NCI-H510A treated with DMSO at 0.1 percent for 48 hours (cell line): ENCODE results near the gene SCYGR1.
"Not testable (repeated sequence)": the region's sequence is repeated elsewhere in the genome, so short reads cannot be mapped to it uniquely, and the experiment has no call there.

Experiments
- DNase-seq: peaks from one replicate; lab custom pipeline; 2025; lab: John Stamatoyannopoulos, UW

The SCYGR1 gene

DNA sequence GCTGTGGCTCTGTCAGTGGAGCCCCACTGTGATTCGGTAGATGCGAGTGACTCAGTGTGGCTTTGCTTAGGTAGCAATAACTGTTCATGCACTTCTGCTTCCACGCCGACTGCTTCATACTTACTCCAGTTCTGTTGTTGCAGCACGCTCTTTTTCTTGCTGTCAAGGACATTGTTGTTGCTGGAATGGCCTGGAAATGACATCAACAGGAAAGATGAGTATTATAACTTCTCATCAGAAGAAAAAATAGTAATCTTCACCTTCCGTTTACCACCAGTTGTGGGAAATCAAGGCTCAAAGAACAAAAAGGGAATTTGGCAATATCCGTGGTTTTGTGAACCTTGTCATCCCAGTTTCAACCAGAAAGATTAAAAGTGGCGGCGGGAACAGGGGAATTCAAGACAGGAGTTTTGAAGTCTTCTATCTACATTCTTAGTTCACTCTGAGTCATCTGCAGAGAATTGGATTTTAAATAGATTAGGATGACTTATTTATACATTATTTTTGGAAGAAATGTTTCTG, 16.9 kb downstream of the SCYGR1 start:
- no peak for DNase-seq

DNA sequence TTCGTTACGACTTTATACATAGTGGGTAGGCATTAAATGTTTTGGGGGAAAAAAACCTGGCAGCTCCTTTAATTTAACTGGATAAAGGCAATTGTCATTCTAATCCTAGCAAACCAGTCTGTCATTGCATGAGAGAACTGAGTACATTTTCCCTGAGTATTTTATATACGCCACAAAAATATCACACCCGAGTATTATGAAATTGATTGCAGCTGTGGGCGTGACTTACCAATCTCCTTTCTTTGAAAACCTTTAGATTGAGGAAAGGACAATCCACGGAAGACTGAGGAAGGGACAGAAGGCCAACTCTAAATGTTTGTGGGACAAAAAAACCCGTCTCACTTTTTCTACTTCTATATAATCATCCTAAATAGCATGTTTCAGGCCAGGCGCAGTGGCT, 17.7 kb downstream of the SCYGR1 start:
- no peak for DNase-seq

DNA sequence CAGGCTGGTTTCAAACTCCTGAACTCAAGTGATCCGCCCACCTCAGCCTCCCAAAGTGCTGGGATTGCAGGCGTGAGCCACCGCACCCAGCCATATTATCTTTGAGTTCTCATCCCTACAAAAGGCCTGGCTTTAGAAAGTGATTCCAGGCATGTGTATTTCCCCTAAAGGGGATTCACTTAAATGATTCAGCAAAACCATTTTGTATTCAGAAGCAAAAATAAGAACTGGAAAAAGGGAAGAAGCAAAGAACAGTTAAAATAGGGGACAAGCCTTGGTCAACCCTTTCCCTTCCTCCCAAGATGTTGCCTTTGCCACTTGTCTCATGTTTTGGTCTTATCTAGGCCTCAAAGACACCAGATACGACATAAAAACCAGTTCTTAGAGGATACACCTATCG, 19.2 kb downstream of the SCYGR1 start:
- no peak for DNase-seq

DNA sequence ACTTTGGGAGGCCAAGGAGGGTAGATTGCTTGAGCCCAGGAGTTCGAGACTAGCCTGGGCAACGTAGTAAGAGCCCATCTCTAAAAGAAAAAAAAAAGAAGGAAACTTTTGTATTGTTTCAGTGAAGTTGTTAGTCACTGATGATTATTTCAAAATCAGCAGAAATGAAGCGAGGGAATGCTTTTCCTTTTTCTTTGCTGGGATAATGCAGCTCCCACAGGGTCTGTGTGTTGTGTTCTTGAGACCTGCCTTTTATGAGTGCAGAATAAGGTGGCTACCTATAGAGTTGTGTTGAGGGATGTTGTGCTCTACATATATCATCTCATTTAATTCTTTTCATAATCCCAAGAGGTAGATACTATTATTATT, 20.3 kb downstream of the SCYGR1 start:
- no peak for DNase-seq

DNA sequence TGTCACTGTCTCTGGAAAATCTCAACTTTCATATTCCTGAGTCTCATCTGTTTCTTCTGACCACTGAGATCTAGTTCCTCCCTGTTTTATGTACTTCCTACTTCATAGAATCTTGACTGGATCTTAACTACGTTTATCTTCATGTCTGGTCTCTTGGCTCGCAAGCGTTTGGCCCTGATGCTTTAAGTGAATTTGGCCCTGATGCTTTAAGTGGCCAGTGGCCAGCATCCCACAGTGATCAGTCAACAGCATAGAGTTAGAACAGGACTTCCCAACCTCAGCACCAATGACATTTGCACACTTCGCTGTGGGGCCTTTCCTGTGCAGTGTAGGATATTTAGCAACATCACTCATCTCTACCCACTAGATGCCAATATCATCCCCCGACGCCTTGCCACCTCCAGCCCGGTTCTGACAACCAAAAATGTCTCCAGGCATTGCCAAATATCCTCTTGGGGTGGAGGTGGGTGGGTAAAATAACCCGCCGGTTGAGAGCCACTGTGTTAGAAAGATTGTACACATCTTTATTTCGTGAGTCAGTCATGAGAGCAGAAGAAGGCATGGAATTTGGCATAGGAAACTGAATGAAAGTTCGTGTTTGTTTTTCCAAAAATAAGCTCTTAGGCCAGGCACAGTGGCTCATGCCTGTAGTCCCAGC, 20.9 kb downstream of the SCYGR1 start:
- no peak for DNase-seq

DNA sequence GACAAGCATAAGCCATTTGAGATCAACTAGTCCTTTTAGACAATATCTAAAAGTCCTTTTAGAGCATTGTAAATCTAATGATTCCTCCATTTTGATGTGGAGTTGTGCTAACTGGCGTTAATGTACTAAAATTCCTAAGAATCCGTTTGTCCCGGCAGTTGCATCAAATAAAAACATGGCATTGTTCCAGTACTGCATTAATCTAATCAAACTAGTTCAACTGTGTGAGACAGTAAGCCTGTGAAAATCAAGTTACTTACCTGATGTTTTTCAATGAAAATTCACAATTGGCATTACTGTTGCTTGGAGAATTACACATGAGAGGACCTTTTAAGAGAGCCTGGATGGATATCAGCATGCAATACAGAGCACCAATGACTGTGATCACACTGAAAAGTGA, 21.9 kb downstream of the SCYGR1 start:
- no peak for DNase-seq

DNA sequence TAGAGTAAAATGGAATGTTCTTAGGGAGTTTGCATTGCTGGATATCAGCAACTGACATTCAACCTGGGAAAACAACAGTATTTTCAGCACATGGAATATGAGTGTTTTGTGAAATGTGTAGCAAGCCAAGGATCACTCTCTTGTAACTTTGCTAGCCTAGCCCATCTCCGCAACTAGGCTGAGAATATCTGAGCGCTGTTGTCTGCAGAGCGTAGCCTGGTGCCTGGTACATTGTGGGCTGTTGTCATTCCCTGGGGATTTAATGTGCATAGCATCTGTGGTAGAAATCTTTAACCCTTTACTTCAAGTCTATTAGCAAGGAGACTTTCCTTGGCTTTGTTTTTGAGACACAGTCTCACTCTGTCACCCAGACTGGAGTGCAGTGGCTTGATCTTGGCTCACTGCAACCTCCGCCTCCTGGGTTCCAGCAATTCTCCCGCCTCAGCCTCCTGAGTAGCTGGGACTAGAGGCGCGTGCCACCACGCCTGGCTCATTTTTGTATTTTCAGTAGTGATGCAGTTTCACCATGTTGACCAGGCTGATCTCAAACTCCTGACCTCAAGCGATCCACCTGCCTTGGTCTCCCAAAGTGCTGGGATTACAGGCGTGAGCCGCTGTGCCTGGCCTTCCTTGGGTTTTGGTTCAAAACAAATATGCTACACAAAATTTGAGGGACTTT, 23.0 kb downstream of the SCYGR1 start:
- DNase-seq = not testable (repeated sequence)

DNA sequence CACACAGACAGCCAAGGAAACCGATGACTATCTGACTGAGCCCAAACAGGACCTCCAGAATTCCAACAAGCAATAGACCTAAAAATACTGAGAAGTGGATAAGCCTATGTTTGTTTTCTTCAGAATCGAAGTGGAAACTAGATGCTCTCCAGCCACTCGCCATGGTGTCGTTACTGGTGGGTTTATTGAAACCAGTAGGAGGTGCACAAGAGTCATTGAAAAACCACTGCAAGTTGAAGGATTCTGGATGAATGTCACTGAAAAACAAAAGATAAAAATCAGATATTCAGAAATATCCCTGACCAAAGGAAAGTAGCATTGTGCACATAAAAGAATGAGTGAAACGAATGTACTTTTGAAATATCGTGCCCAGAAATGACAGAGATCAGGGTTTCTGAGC, 24.0 kb downstream of the SCYGR1 start:
- DNase-seq = no peak

DNA sequence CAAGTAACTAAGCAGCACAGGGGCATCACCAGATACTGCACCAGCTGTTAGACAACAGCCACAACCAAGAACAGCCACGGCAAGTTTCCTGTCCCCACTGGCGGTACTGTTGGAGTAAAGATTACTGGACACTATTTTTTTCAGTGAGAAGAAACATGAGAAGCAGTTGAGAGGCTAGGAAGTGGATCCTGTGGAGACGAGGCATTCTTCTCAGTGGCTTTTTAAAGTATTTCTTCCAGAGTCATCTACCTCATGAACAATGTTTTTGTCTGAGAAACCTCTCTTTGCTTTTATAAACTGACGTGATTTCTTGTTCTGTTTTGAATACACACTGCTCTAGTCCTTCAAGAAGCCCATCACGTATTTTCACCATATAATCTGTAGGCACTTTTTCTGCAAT, 27.4 kb downstream of the SCYGR1 start:
- no peak for DNase-seq

DNA sequence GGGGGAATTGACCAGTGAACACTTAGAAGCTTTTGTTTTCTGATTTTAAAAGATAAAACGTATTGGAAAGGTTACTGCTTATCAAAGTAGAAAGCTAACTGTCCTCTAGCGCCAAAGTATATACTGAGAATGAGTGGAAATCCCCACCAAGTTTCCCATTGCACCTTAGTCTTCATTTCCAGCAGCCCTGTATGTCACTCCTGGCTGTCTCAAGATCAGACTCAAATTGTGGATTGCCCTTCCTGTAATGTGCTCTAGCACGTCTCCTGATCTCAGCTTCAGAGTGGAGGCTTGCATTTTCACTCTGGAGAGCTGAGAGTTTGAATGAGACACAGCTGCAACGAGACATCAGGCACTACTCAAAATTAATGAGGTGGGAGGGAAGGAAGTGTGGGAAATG, 36.1 kb downstream of the SCYGR1 start:
- no peak for DNase-seq

DNA sequence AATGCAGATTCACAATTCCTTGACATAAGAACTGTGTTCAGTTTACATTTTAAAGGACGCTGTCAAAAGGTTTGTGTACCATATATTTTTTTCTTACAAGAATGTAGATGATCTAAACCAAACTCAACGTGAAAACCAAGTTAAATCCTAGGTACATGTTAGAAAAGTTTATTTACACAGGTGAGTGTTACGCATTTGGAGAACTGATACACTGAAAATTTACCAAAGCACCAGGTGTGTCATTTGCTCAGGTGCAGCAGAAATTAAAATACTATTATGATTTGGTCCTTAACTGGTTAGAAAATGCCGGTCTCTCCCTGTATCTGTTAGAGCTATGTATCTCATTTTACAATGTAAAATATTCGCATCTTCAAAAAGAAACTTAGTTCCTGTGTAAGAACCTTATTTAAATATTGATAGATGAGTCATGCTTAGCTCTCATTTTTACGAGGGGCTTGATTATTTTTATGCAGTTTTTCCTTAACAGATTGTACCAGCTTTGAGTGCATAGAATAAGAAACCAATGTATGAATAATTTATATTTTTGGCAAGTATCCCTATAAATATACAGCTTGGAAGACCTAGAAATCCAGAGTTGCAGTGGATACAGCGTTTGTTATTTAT, 37.6 kb downstream of the SCYGR1 start:
- no peak for DNase-seq

DNA sequence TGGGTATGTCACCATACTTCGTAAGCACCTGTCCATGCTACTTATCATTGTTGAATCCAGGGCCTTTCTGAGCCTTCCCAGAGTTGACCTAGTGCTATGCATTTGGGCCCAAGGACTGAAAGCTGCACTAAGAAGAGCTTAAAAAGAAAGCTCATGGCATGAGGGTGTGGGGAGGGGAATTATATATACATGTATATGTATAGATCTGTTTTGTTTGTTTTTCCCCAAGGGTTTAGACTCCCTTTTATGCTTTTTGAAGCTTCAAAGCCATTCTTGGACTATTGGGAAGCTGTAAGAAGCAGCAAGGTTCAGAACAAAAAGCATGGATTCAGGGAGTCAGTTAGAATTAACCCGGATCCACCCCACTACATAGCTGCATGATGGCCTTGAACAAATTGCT, 39.4 kb downstream of the SCYGR1 start:
- DNase-seq = no peak

DNA sequence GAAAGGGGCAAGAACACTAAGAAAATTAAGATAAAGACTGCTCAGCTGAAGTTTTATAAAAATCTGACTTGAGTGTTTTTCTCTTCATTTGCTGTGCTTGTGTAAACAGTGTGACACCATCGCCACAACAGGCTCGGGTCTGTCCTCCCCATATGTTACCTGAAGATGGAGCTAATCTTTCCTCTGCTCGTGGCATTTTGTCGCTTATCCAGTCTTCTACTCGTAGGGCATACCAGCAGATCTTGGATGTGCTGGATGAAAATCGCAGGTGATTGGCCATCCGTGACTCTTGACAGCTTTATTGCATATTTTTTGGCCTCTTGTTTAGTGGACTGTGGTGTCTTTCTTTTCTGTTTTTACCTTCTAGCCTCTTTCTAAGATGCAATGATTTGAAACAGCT, 40.6 kb downstream of the SCYGR1 start:
- no peak for DNase-seq

DNA sequence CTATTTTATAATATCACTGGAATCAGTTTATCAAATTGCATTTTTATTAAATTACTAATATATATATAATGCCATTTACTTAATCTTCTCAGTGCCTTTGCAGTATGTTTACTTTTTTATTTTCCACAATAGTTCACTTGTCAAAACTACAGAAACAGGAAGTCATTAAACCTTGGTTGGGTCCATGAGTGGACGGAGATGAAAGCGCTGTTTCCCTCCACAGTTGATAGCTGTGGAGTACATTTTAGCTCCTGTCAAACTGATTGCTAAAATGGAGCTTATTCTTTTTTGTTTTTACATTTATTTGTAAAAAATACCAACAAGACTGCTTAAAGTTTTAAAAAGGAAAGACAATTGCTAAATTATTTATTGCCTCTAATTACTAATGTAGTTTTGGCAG, 43.5 kb downstream of the SCYGR1 start:
- DNase-seq = peak; percentile 37

DNA sequence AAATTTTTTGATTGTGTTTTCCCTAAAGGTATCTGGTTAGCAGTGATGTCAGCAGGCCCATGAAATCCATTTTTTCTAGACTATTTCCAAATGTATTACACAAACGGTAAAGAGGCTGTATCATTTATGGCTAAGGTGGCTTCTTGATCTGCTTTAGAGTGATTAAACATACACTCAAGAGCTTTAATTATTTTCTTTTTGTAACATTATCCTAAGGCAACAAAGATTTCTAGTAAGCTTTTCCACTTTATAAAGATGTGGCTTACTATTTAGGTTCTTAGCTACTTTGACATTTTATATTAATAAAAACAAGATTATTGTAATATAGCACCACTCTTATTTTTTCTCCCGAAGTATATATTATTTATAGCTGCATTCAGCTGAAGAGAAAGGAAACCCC, 46.2 kb downstream of the SCYGR1 start:
- no peak for DNase-seq

DNA sequence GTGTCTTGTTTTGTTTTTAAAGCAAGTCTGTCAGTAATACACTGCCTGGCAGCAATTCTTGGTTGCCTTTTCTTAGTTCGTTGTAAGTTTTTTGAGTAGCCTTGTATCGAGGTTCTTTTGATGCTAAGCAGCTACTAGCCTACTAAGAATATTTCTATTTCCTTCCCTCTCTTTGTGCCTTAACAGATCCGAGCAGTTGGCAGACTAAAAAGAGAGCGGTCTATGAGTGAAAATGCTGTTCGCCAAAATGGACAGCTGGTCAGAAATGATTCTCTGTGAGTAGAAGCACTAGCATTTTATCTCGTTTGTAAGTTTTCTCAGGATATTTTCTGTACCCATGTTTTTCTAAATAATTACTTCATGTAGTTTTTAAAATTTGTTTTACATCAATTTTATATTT, 47.6 kb downstream of the SCYGR1 start:
- DNase-seq = no peak

DNA sequence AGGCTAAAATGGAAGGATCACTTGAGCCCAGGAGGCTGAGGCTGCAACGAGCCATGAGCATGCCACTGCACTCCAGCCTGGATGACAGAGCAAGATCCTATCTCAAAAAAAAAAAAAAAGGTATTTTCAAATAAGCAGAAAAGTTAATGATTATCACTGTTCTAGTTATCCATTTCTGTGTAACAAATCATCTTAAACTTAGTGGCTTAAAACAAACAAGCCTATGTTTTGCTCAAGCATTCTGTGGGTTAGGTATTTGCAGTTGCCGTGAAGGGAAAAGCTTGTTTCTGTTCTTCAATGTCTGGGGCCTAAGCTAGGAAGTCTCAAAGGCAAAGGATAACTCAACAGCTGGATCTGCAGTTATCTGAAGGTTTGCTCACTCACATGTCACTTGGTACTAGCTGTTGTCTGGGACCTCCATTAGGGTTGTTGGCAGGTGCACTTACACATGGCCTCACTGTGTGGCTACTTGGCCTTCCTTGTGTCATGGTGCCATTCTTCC, 48.6 kb downstream of the SCYGR1 start:
- DNase-seq = no peak
